GM15510 (cell line): Measurements from ENCODE around the gene ANKRD23.

ENCODE experiments used
- POLR2A ChIP-seq: IDR thresholded peaks from 3 replicates; pipeline ENCODE4 v1.6.1; 2011; ENCODE audit warnings: borderline replicate concordance; ENCODE audit not compliant: insufficient read length; ENCODE audit errors: extremely low read depth

Gene ANKRD23

DNA sequence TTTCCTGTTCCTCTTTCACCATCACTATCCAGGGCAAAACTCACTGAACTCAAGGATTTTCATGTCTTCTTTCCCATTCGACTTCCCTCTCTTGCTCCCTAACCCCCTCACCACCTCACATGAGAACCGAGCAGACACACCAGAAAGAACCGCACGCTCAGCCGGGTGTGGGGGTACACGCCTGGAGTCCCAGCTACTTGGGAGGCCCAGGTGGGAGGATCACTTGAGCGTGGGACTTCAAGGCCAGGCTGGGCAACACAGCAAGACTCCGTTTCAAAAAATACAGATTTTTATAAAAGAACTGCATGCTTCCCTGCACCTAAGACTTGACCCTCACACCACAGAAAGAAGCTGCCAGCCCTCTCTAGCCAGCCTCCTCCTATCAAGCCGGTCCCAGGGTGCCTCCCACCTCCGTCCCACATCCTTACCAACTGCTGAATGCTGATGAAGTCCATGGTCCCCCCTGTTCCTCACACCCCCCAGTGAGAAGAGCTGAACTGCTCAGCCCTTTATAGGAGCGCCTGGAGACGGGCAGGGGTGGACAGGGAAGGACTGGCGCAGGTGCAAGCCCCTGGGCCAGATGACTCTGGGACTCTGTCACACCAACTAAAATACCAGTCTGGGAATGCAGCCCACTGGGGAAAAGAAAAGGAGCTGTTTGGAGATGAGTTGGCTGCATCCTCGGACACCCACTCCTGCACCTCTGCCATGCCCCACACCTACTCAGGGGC, at the start of gene ANKRD23:
Gene ANKRD23, minus strand, starts transcription at position 484 of the 731 bp plus-strand sequence. Its CDS starts 29 bp downstream, at position 455.
- no peak for TF ChIP-seq POLR2A

DNA sequence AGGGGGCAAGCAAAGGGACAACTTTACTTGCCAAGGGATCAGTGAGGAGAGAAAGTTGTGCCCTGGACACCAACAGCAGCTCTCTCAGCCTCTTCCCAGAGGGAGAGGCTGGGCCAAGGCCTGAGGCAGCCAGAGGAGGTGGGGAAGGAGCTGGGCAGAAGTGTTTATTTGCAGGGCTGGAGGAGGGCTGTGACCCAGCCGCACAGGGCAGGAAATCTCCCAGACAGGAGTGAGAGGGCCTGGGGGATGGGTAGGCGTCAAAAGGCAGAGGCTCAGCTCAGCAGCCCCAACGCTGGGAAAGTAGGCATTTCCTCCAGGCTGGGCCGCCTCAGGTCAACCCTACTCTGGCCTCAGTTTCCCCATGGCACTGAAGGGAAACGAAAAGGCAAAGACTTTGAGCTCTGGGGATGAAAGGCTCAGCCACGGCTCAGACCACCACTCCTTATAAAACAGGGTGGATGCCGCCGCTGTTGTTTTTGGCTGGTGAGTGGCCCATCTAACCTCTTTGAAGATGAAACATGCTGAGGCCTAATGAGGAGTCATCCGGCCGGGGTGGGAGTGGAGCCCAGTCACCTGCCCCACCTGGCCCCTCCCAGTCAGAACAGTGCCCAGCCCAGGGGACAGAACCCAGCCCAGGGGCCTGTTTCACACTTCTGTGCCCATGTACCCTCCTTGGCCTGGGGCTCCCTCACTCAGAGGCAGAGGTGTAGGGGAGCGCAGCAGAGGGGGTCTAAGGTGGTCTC, 47.9 kb upstream of the ANKRD23 start:
- TF ChIP-seq POLR2A = no peak

DNA sequence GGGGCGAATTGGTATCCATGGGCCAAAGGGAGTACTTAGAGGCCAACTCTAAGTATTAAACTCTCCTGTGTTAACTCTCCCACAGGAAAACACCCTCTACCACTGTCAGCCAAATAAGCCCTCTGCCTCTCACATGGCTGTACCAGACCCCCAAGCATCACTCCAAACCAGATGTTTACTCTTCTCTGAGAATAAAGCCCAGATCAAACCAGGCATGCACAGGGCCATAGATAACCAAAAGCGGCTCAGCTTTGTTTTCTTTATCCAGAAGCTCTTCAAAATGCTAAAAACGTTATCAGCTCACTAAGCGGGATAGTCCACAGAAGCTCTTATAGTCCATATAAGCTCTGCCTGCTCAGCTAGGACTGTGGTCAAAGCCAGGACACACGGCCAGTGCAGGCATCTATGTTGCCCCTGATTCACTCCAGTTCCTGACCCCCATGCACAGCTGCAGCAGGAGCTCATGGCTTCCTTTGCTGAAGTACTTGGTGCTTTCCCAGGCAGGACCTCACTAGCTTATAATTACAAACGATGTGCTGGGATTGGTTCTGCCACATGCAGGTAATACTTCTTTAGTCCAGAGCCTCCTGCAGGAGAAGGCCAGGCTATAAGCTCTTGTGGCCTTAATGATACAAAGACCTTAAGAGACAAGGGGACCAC, 47.0 kb upstream of the ANKRD23 start:
- no peak for TF ChIP-seq POLR2A

DNA sequence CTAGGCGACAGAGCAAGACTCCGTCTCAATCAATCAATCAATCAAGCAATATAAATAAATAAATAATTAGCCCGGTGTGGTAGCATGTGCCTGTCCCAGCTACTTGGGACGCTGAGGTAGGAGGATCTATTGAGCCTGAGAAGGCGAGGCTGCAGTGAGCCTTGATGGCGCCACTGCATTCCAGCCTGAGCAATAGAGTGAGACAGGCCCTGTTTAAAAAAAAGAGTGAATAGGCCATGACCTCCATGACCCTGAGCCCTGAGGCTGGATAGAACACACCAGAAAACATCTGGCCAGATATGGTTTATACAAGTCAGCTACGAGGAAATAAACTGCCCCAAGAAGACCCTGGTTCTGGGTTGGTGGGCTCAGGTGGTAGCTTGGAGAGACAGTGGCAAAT, 46.4 kb upstream of the ANKRD23 start:
- no peak for TF ChIP-seq POLR2A

DNA sequence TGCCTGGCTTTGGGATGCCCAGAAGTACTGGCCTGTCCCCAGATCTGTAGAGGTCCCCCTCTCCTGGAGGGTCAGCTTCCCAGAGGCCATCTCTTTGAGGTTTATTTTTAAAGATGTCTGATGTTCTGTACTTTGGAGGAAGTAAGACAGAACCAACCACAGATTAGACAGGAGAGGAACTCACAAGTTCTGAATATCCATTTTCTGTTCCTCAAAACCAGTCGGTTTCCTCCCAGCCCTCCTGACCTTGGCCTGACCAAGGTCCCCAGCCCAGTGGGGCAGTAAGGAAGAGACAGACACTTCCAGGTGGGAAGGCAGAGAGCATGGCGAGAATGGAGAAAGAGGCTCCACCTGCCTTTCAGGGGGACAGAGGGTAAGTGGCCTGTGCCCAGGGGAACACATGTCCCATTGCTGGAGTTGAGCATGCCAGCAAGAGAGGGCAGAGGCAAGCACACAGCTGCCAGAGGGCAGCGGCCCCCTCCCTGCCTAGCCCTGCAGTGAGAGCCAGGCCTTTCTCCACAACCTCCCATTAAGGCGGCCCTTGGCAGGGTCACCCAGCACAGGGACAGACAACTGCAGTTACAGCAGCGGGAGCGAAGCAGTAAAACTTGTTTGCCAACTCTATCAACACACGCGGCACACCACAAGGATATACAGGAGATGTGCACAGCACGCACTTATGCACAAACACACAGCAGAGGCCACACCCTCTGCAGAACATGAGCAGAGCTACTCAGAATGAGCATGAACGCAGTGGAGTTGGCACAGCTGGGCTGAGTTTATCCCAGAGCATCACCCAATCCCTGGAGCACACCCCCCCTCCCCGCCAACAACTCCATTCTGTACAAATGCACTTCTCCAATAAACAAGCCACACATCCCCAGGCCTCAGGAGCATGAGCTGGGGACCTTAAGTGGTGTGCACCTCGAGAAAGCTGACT, 44.5 kb upstream of the ANKRD23 start:
- TF ChIP-seq POLR2A = no peak

DNA sequence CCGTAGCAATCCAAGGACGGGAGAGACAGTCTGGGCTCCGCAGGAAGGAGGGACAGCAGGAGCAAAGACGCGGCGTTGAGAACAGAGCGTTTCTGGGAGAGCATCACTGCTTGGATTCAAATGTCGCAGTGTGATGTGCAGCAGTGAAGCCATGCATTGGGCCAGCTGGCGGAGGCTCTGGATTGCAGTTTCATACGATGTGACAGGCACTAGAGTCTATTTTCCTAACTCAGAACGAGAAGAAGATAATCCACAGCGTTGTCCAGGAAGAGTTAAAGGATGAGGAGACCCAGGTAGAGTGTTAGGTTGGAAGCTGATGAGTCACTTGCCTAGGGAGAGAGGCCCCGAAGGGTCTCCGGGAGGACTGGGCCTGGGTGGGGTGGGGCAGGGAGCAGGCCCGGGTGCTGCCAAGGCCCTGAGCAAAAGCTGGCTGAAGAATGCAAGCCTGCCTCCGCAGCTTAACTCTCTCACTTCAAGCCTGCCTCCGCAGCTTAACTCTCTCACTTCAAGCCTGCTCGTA, 43.7 kb upstream of the ANKRD23 start:
- no peak for TF ChIP-seq POLR2A

DNA sequence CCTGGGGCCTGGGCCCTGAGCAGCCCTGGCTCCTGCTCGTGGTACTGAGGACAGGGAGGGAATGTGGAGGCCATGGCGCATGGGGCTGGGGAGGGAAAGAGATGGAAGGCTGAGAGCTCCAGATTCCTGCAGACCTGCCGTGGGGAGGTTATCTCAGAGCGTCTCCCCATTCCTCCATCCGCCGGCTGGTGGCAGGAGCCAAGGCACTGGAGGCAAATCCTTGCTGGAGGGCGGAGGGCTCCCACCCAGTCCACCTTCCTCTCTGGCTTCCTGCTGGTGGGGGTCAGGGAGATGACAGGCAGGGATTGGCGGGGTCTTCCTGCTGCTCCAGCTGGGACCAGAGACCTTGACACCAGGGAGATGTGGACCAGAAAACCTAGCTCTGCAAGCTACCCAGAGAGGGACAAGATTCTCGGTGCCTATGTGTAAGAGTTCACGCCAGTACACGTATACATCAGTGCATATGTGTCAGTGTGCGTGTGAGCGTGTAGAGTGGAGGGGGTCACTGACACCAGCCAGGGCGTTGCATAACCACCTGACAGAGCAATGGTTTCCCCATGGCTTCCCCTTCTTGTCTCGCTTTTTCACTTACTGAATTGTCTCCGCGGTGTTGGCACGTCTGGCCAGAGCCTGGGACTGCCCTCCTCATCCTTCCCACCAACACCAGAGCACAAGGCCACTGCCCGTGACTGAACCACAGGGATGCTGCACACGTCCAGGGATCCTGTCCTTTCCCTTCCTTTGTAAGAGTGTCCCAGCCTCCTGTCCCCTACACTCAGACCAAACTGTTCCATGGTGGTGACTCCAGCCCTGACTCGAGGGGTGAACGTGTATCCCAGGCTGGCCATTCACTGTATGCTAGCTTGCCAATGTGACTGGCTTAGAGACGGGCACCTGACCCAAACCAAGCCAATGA, 41.9 kb upstream of the ANKRD23 start:
- no peak for TF ChIP-seq POLR2A

DNA sequence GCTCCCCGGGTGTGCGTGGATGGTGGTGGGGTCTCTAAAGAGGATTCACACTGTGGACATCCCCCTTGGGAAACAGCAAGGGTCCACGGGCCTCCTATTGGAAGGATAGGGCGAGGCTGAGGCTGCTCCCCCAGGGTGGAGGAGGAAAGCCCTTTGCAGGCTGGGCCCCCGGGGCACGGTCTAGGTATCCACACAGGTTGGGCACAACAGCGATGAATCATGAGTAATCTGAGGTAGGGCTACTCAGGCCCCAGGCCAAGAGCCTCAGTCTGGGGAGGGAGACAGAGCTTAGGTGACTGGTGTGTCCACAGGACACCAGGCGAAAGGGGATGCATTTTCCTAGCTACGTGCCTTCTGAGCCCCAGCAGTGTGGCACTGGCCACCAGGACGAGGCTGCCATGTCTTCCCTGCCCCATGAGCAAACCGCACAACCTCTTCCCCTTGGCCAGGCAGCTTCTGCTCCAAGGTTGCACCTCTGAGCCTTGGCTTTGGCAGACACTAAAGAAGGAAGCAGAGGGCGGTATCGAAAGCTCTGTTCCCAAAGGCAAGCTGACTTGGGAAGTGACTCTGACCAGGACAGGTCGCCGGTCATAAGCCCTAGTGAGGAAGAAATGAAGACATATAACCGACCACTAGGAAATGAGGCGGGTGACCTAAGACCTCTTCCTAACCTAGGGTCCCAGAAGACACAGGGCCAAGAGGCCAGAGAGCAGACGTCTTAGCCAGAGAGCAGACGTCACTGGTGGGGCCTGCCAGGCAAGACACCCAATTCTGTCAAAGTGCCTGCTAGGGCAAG, 40.7 kb upstream of the ANKRD23 start:
- no peak for TF ChIP-seq POLR2A

DNA sequence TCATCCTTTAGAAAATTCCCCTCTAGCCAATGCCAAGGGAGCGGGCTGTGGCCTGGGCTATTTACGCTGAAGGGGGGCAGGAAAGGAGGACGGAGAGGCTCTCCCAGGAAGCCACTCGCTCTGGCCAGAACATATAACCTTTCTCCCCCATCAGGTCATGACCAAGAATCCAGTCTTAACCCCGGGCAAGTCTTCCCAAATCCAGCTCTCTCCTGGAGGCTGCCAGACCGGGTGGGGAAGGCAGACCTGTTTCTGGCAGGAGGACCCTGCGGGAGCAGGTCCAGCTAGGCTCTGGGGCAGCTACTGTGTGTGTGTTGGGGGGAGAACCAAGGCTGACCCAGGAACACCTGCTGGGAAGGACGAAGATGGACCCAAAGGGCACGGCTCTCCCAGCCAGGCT, 39.5 kb upstream of the ANKRD23 start:
- TF ChIP-seq POLR2A = no peak

DNA sequence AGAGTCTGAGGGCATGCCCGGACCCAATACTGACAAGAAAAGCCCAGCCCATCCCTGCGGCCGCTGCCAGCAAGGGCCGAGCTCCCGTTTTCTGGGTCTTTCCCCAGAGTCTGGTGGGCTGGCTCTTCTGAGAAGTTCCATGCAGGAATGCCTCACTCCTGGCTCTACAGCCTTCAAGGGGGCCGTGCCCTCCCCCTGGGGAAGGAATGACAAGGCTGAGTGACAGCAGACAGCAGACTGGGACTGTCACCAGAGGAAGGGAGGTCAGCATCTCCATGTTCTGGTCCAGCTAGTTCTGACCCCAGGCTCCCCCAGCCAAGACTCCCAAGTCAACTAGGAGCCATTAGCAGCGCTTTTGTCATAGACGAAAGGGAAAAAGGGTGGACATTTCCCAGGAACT, 39.1 kb upstream of the ANKRD23 start:
- TF ChIP-seq POLR2A = no peak

DNA sequence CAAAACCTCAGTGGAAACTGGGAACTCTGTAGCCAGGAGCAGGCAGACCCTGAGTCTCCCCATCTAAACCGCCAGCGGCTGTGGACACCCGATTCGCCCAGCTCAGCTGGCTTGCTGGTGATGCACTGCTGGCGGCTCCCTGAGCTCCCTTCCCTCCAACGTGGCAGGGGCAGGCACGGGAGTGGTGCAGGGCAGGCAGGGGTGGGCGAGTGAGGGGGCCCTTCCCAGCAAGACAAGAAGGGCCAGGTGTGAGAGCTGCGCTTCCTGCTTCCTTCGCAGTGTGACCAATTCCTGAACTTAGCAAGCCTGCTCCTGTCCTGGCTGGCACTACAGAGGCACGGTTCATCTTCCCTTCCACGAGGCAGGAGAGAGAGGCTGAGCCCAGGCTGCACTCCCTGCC, 38.4 kb upstream of the ANKRD23 start:
- no peak for TF ChIP-seq POLR2A

DNA sequence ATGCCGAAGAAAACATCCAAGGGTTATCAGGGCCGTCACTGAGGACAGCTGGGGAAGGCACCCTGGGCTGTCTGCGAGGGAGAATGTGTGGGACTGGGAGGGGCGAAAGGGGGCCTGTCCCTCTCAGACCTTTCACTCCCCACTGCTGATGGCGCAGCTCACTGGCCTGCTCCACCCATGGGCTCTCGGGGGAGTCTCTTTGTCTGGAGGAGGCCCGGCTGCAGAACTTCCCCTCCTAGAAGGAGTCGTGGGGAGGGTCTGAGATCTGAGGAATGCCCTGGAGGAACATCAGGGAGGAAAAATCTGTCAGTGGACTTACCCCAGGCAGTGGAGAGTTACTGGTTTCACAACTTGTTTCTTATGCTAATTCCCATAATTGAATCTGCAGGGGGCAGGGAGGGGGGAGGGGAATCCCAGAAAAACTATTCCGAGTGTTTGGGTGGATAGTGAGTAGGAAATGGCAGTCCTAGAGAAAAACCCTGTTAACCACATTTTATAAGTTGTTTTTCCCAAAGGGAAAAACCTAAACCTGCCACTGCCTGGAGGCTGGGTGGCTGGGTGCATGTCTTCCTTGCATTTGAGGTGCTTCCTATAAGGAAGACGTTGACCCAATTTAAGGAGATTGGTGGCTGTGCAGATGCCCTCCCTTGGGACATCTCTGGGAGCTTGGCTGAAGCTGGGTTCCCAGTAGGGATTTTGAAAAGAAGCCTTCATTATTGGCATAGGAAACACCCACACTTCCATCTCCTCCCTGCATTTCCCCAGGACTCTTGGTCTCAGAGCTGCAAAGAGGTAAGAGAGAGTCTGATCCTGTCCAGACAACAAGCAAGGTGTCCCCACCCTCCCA, 37.8 kb upstream of the ANKRD23 start:
- no peak for TF ChIP-seq POLR2A
